Calu3 (cell line): ENCODE results near the gene CBFA2T3. TPM values are rescaled to one million over a fixed set of nuclear protein-coding genes. Genes with fewer than 3 reads are reported as not detected.
A peak's percentile ranks its signal among the peaks of the same experiment; 100 is the strongest.

ENCODE experiments used
- BruUV-seq: library from RNA; stranded (reverse); fragments of 400-500 nt; replicated peaks from 2 replicates; lab custom pipeline; 2021; lab: Mats Ljungman, UMichigan
- CTCF ChIA-PET: fragments of 300-600 bp; sonication (Branson Sonifier 250); formaldehyde crosslinking; loops from one replicate; lab custom pipeline; 2022; ENCODE audit warnings: antibody characterized with exemption; lab: Charles Lee
- DNase-seq: peaks from one replicate; pipeline ENCODE4 v3.0.0; 2022
- H3K27ac Mint-ChIP-seq: one replicate; pipeline ENCODE4 v1.8.0; 2022; ENCODE audit warnings: mixed read lengths; ENCODE audit not compliant: unreplicated experiment
- H3K27me3 Mint-ChIP-seq: one replicate; pipeline ENCODE4 v1.8.0; 2022; ENCODE audit warnings: mixed read lengths; ENCODE audit not compliant: unreplicated experiment
- H3K36me3 Mint-ChIP-seq: one replicate; pipeline ENCODE4 v1.8.0; 2022; ENCODE audit warnings: mild to moderate bottlenecking, moderate library complexity, mixed read lengths; ENCODE audit not compliant: insufficient read depth, unreplicated experiment
- H3K4me1 Mint-ChIP-seq: one replicate; pipeline ENCODE4 v1.8.0; 2022; ENCODE audit warnings: mild to moderate bottlenecking, low read depth, mixed read lengths; ENCODE audit not compliant: unreplicated experiment
- H3K4me3 Mint-ChIP-seq: one replicate; pipeline ENCODE4 v1.8.0; 2022; ENCODE audit warnings: mild to moderate bottlenecking, low read depth, moderate library complexity, mixed read lengths; ENCODE audit not compliant: unreplicated experiment
- H3K9me3 Mint-ChIP-seq: one replicate; pipeline ENCODE4 v1.8.0; 2022; ENCODE audit warnings: low read depth, mixed read lengths; ENCODE audit not compliant: unreplicated experiment
- CTCF ChIP-seq: fragments of 200-600 bp; IDR thresholded peaks from one replicate; pipeline ENCODE4 v1.8.0; 2022; ENCODE audit warnings: antibody characterized with exemption; ENCODE audit not compliant: unreplicated experiment
- intact Hi-C: fragments of 100-400 bp; cut with micrococcal nuclease; formaldehyde crosslinking; loops from one replicate; pipeline ENCODE4 v1.10.0; 2022; ENCODE audit not compliant: unreplicated experiment
- total RNA-seq: library from RNA; stranded (reverse); gene quantifications from 2 replicates; pipeline ENCODE4 v1.2.3, GENCODE V29; 2022

CBFA2T3 gene
- total RNA-seq, 1 experiment from 2014 or later = not detected

GRCh38 chr16:88861359-88861758 lies 115.6 kb downstream of the CBFA2T3 start:
- Mint-ChIP-seq H3K36me3 (peaks cover 25% of the 10 kb centered on the region), H3K27me3 (peaks cover 9% of the 10 kb centered on the region), H3K4me1 (peaks cover 8% of the 10 kb centered on the region), H3K4me3 (no peak overlapping the region), H3K9me3 (no peaks in the 10 kb centered on the region), H3K27ac (no peak overlapping the region)
- BruUV-seq = no TSS peak
- intact Hi-C loops = no loop called here
- CTCF ChIA-PET = no interaction called here
- TF ChIP-seq CTCF = no peak
- DNase-seq = no peak

GRCh38 chr16:88859381-88860091 lies 117.5 kb downstream of the CBFA2T3 start:
- H3K36me3 Mint-ChIP-seq = peaks cover 32% of the 10 kb centered on the region
- peaks cover 17% of the 10 kb centered on the region for H3K4me1 Mint-ChIP-seq
- H3K27ac Mint-ChIP-seq = no peak overlapping the region
- BruUV-seq = no TSS peak
- intact Hi-C loops = no loop called here
- TF ChIP-seq CTCF = no peak
- no peak overlapping the region for H3K4me3 Mint-ChIP-seq
- no peaks in the 10 kb centered on the region for H3K27me3 Mint-ChIP-seq
- no peak for DNase-seq
- CTCF ChIA-PET = no interaction called here
- H3K9me3 Mint-ChIP-seq = no peaks in the 10 kb centered on the region

- H3K27me3 Mint-ChIP-seq = no peaks in the 10 kb centered on the region
- peak overlapping the region; percentile 89 for H3K4me3 Mint-ChIP-seq
- peak; percentile 89 for DNase-seq
- peaks cover 28% of the 10 kb centered on the region for H3K36me3 Mint-ChIP-seq
- H3K4me1 Mint-ChIP-seq = peaks cover 17% of the 10 kb centered on the region
- TF ChIP-seq CTCF = peak; percentile 88
- peak overlapping the region; percentile 97 for H3K27ac Mint-ChIP-seq
- TSS peak; percentile 55 for BruUV-seq
- intact Hi-C loops = no loop called here
- no peaks in the 10 kb centered on the region for H3K9me3 Mint-ChIP-seq
- CTCF ChIA-PET = interaction anchor here (0.5 to 1.9 kb wide), 10 partner anchors 23 to 355 kb away, joined by 3 to 15 read pairs (median 7); partner anchors contain the start of gene APRT
These were observed 119.2 kb downstream of the CBFA2T3 start for GRCh38 chr16:88857728-88858339.

GRCh38 chr16:88856828-88857727 lies 119.9 kb downstream of the CBFA2T3 start, which contains the start of the genes GALNS and TRAPPC2L:
GALNS (minus strand) TSS chr16:88856947; CDS start chr16:88856877, 70 bp downstream.
TRAPPC2L (plus strand) TSS chr16:88857127; CDS start chr16:88857151, 24 bp downstream.
- BruUV-seq = no TSS peak
- H3K27me3 Mint-ChIP-seq = no peaks in the 10 kb centered on the region
- peak within 1 kb of the TSS; percentile 89 for H3K4me3 Mint-ChIP-seq
- peaks cover 23% of the 10 kb centered on the region for H3K36me3 Mint-ChIP-seq
- H3K4me1 Mint-ChIP-seq = peaks cover 17% of the 10 kb centered on the region
- peak; percentile 100 for DNase-seq
- no peaks in the 10 kb centered on the region for H3K9me3 Mint-ChIP-seq
- intact Hi-C loops = no loop called here
- peak within 1 kb of the TSS; percentile 97 for H3K27ac Mint-ChIP-seq
- no peak for TF ChIP-seq CTCF
- CTCF ChIA-PET = interaction anchor here (0.5 to 1.9 kb wide), 10 partner anchors 23 to 310 kb away, joined by 3 to 15 read pairs (median 6); partner anchors contain the start of gene APRT
